Neuron (in vitro differentiated cells): ENCODE data around the gene DLEC1.

ENCODE experiments used
- H2AFZ ChIP-seq: one replicate; pipeline ENCODE4 v1.6.1; 2013; ENCODE audit warnings: low read depth, mild to moderate bottlenecking, inconsistent platforms, low read length, moderate library complexity
- H3K27me3 ChIP-seq: one replicate; pipeline ENCODE4 v1.6.1; 2013; ENCODE audit warnings: low read length; ENCODE audit not compliant: insufficient read depth
- H3K36me3 ChIP-seq: one replicate; pipeline ENCODE4 v1.6.1; 2013; ENCODE audit warnings: low read length; ENCODE audit not compliant: insufficient read depth
- H3K4me1 ChIP-seq: one replicate; pipeline ENCODE4 v1.6.1; 2013; ENCODE audit warnings: low read length; ENCODE audit not compliant: insufficient read depth
- H3K4me3 ChIP-seq: 2 replicates; pipeline ENCODE4 v1.5.1; 2013; ENCODE audit warnings: mild to moderate bottlenecking, low read length, moderate library complexity
- H3K9me3 ChIP-seq: one replicate; pipeline ENCODE4 v1.6.1; 2013; ENCODE audit warnings: low read length

Gene DLEC1

GRCh38 chr3:38118421-38119247 is 79.6 kb downstream of the DLEC1 start:
- Histone ChIP-seq H2AFZ (no peak overlapping the region), H3K4me1 (no peaks in the 10 kb centered on the region), H3K9me3 (peaks cover 8% of the 10 kb centered on the region), H3K36me3 (peaks cover 33% of the 10 kb centered on the region), H3K4me3 (no peak overlapping the region), H3K27me3 (no peaks in the 10 kb centered on the region)

- Histone ChIP-seq H2AFZ (no peak overlapping the region), H3K27me3 (no peaks in the 10 kb centered on the region), H3K4me1 (no peaks in the 10 kb centered on the region), H3K36me3 (peaks cover 33% of the 10 kb centered on the region), H3K9me3 (peaks cover 8% of the 10 kb centered on the region), H3K4me3 (no peak overlapping the region)
Observed at GRCh38 chr3:38119248-38119544, 80.2 kb downstream of the DLEC1 start.

GRCh38 chr3:38119821-38120692 is 81.0 kb downstream of the DLEC1 start:
- Histone ChIP-seq H3K9me3 (peaks cover 8% of the 10 kb centered on the region), H3K36me3 (peaks cover 40% of the 10 kb centered on the region), H3K4me3 (no peak overlapping the region), H3K27me3 (no peaks in the 10 kb centered on the region), H2AFZ (no peak overlapping the region), H3K4me1 (no peaks in the 10 kb centered on the region)

DNA sequence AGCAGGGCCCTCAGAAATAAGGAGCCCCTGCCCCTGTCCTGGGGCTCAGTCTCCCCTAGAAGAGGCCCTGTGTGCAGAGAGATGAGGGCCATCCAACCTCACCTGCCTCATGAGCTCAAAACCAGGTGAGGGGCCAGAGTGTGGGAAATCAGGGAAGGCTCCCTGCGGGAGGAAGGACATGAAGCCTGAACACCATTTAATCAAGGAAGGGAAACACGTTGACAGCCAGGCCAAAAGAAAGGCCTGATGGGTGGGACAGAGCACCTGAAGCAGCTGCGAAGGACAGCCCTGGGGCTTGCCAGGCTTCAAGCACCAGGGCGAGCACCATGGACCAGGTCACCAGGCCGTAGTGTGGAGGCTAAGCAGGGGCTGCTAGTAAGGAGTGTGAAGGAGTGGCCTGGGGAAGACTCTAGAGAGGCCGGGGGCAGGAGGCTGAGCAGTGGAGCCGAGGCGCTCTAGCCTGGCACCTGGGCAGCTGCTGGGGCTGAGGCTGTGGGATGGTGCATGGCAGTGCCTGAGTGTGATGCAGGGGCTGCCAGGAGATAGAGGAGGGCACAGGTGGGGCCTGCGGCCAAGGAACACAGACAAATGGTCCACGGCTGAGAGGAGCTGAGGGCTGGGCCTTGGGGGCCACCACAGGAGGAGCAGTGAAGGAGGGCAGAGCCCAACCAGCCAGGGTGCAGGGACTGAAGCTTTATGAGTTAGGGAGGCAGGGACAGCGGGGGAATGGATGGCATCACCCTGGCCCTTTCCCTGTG is 81.9 kb downstream of the DLEC1 start:
- Histone ChIP-seq H3K4me3 (no peak overlapping the region), H2AFZ (no peak overlapping the region), H3K4me1 (no peaks in the 10 kb centered on the region), H3K9me3 (peaks cover 8% of the 10 kb centered on the region), H3K36me3 (peaks cover 48% of the 10 kb centered on the region), H3K27me3 (no peaks in the 10 kb centered on the region)

DNA sequence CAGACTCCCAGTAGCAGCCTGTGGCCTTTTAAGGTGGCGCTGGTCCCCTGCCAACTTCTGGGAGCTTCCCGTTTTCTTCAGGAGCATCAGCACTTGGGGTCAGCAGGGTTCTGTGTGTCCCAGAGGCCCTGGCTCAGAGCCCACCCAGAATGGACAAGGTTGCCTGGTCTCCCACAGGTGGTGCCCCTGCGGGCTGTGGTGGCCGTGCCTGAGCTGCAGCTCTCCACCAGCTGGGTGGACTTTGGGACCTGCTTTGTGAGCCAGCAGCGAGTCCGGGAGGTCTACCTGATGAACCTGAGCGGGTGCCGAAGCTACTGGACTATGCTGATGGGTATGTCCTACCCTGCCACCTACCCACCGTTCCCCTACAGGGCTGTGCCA is 82.4 kb downstream of the DLEC1 start:
- no peaks in the 10 kb centered on the region for H3K27me3 ChIP-seq
- H3K4me1 ChIP-seq, result no peaks in the 10 kb centered on the region
- H2AFZ ChIP-seq, result no peak overlapping the region
- no peak overlapping the region for H3K4me3 ChIP-seq
- H3K9me3 ChIP-seq, result peaks cover 8% of the 10 kb centered on the region
- H3K36me3 ChIP-seq, result peaks cover 54% of the 10 kb centered on the region

GRCh38 chr3:38121832-38122461 is 82.9 kb downstream of the DLEC1 start:
- Histone ChIP-seq H3K4me1 (no peaks in the 10 kb centered on the region), H3K4me3 (no peak overlapping the region), H2AFZ (no peak overlapping the region), H3K36me3 (peaks cover 59% of the 10 kb centered on the region), H3K9me3 (peaks cover 3% of the 10 kb centered on the region), H3K27me3 (no peaks in the 10 kb centered on the region)

GRCh38 chr3:38122712-38123290 is 83.8 kb downstream of the DLEC1 start:
- no peak overlapping the region for H3K4me3 ChIP-seq
- no peaks in the 10 kb centered on the region for H3K4me1 ChIP-seq
- H3K36me3 ChIP-seq, result peaks cover 67% of the 10 kb centered on the region
- no peaks in the 10 kb centered on the region for H3K9me3 ChIP-seq
- no peak overlapping the region for H2AFZ ChIP-seq
- H3K27me3 ChIP-seq, result no peaks in the 10 kb centered on the region

- Histone ChIP-seq H3K27me3 (no peaks in the 10 kb centered on the region), H3K4me1 (no peaks in the 10 kb centered on the region), H3K4me3 (no peak overlapping the region), H3K36me3 (peaks cover 83% of the 10 kb centered on the region), H2AFZ (no peak overlapping the region), H3K9me3 (no peaks in the 10 kb centered on the region)
Observed at GRCh38 chr3:38124324-38125122, 85.5 kb downstream of the DLEC1 start.

DNA sequence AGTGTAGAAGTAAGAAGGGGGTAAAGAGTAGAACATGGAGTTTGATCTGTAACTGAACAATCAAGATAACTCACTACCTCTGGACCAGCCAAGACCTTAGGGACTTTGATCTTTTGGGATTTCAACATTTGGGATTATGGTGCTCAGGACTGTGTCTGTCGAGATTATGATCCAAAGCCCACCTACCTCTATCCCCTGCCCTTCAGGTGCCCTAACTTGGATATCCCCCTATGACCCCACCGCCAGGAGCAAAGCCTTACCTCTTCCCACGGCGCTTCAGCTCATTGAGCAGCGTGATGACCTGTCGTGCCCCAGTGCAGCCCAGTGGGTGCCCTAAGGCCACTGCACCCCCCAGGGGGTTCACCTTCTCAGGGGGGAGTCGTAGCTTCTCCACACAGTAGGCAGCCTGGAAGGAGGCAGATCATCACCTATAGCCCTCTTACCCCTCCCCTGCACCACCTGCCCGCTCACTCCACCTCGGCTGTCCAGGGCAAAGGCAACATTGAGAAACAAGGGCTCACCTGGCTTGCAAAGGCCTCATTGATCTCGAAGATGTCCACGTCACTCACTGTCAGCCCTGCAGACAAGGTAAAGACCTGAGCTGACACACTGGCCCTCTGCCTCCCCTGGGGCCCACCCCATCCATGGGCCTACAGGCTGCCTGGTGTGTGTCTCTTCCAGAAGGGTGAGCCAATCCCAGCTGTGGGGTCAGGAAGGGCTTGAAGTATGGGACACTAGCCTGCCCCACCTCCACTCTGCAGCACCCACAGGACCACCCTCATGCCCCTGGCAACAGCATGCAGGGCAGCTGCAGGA is 86.5 kb downstream of the DLEC1 start:
- Histone ChIP-seq H3K9me3 (no peaks in the 10 kb centered on the region), H3K27me3 (no peaks in the 10 kb centered on the region), H3K36me3 (peaks cover 83% of the 10 kb centered on the region), H3K4me3 (no peak overlapping the region), H3K4me1 (no peaks in the 10 kb centered on the region), H2AFZ (no peak overlapping the region)

DNA sequence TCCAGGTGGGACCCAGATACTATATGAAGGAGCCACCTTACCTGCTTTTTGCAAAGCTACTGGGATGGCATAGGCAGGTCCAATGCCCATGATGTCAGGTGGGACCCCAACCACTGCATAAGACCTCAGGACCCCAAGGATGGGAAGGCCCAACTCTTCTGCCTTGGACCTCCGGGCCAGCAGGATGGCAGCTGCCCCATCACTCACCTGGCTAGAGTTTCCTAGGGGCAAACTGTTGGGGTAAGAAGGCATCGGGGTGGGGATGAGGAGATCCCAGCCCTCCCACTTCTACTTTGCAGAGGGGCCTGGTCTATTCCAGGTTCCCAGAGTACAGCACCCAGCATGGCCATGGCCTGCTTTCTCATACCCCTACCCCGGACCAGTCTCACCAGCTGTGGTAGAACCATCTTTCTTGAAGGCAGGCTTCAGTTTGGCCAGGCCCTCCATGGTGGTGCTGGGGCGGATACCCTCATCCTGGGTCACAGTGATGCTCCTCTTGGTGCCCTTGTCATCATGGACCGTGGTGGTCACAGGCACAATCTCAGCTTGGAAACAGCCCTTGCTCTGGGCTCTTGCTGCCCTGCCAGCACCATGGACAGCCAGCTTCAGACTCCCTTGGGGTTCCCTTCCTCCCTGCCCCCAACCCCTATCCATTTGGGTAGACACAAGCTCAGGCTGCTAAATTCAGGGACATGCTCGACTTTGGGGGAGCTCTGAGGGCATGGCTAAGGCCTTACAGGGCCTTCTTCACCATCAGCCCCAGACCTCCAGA is 87.3 kb downstream of the DLEC1 start:
- H3K9me3 ChIP-seq, result no peaks in the 10 kb centered on the region
- H3K4me3 ChIP-seq, result no peak overlapping the region
- no peak overlapping the region for H2AFZ ChIP-seq
- no peaks in the 10 kb centered on the region for H3K4me1 ChIP-seq
- H3K27me3 ChIP-seq, result no peaks in the 10 kb centered on the region
- H3K36me3 ChIP-seq, result peaks cover 84% of the 10 kb centered on the region
